HG03066 (cell line): Measurements from ENCODE around the gene SLFN11.
"Not testable (repeated sequence)": the region's sequence is repeated elsewhere in the genome, so short reads cannot be mapped to it uniquely, and the experiment has no call there.

Source experiments
- ATAC-seq: cut with Tn5 transposase; IDR thresholded peaks from one replicate; pipeline ENCODE4 v1.9.1; 2021; ENCODE audit warnings: low read depth; ENCODE audit not compliant: unreplicated experiment

Gene SLFN11, protein sequence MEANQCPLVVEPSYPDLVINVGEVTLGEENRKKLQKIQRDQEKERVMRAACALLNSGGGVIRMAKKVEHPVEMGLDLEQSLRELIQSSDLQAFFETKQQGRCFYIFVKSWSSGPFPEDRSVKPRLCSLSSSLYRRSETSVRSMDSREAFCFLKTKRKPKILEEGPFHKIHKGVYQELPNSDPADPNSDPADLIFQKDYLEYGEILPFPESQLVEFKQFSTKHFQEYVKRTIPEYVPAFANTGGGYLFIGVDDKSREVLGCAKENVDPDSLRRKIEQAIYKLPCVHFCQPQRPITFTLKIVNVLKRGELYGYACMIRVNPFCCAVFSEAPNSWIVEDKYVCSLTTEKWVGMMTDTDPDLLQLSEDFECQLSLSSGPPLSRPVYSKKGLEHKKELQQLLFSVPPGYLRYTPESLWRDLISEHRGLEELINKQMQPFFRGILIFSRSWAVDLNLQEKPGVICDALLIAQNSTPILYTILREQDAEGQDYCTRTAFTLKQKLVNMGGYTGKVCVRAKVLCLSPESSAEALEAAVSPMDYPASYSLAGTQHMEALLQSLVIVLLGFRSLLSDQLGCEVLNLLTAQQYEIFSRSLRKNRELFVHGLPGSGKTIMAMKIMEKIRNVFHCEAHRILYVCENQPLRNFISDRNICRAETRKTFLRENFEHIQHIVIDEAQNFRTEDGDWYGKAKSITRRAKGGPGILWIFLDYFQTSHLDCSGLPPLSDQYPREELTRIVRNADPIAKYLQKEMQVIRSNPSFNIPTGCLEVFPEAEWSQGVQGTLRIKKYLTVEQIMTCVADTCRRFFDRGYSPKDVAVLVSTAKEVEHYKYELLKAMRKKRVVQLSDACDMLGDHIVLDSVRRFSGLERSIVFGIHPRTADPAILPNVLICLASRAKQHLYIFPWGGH

DNA sequence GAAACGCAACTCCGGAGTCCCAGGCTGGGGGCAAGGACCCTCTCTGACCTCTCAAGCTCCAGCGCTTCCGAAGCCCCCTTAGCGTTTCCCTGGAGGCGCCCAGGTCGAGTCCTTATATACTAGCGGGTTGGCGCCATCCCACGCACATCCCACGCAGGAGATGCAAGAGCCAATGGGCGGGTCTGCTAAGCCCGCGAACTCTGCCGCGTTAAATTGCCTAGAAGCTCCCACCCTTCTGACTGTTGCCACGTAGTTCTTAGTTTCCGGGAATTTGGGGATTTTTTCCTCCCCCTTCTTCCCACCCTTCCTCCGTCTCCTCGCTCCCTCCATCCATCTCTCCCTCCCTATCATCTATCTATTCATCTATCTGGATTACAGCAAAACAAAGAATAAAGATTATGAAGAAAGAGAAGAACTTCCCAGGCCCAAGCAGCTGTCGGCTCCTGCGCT lies at the start of gene SLFN11:
Gene SLFN11 (minus strand): TSS at position 88 of the 450 bp plus-strand sequence. CDS start 9,814 bp downstream, outside the sequence.
- ATAC-seq, result no peak

DNA sequence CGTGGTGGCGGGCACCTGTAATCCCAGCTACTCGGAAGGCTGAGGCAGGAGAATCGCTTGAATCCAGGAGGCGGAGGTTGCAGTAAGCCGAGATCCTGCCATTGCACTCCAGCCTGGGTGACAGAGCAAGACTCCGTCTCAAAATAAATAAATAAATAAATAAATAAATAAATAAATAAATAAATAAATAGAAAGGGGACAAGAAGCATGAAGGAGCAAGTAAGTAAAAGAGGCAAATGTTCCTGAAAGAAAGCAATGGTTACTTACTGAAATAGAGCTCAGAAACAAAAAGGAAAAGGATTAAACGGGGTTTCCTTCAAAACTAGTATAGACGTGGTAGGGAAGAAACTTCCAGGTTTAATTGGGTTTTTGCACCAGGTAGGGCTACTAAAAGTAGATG lies 47.6 kb upstream of the SLFN11 start:
- ATAC-seq, result not testable (repeated sequence)

DNA sequence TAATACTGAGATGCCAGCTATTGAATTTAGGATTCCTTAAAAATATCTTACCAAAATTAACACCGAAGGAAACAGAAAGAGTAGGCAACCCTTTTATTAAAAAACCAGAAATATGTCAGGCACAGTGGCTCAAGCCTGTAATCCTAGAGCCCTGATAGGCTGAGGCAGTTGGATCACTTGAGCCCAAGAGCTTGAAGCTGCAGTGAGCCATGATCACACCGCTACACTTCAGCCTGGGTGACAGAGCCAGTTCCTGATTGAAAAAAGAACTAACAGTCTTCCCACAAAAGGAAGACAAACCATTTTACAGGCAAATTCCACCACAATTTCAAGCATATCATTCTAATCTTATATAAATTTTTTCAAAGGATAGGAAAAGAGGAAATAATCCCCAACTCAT lies 43.2 kb upstream of the SLFN11 start:
- no peak for ATAC-seq

DNA sequence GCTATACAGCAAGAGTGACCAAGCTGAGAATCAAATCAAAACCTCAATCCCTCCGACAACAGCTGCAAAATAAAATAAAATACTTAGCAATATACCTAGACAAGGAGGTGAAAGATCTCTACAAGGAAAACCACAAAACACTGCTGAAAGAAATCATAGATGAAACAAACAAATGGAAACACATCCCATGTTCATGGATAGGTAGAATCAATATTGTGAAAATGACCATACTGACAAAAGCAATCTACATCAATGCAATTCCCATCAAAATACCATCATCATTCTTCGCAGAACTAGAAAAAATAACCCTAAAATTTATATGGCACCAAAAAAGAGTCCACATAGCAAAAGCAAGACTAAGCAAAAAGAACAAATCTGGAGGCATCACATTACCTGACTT lies 41.3 kb upstream of the SLFN11 start:
- ATAC-seq, result not testable (repeated sequence)

DNA sequence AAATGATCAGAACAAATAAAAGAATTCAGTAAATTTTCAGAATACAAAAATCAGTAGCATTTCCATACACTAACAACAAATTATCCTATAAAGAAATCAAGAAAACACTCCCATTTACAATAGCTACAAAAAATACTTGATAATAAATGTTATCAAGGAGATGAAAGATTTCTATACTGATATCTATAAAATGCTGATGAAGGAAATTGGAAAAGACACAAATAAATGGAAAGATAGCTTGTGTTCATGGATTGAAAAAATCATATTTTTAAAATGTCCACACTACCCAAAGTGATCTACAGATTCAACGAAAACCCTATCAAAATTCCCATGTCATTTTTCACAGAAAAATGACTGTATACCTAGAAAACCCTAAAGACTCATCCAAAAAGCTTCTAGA lies 40.8 kb upstream of the SLFN11 start:
- no peak for ATAC-seq

DNA sequence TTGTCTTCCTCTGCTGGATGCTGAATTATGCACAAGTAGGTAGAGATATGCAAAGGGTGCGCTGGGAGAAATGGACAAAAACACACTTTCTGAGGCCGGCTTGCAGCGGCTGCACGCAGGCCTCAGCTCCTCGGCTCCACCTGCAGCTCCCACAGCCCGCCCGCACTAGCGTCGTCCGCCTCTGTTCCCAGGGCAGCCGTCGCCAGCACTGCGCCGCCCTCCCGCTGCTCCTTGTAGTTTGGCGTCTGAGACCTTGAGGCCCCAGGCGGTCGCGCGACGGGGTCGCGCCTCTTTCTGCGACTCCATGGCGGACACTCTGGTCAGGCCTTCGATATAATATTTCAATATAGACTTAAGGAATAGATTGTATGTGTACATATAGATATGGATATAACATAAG lies 34.1 kb upstream of the SLFN11 start:
- no peak for ATAC-seq

DNA sequence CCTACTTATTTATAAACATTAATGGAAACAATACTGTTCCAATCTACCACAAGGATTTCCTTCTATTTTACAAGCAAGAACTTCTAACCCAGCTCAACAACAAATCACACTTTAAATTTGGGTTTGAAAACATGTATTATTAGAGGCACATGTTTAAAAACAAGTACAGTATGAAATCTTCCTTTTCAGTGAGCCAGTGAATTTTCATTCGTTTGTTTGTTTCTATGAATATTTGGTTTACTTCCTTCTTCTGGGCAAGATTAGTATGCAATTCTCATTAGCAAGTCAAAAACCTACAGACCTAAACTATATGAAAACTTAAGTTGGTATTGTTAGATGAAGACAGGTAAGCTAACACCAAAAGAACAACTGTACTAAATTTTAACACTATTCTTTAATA lies 33.1 kb upstream of the SLFN11 start:
- ATAC-seq, result no peak

DNA sequence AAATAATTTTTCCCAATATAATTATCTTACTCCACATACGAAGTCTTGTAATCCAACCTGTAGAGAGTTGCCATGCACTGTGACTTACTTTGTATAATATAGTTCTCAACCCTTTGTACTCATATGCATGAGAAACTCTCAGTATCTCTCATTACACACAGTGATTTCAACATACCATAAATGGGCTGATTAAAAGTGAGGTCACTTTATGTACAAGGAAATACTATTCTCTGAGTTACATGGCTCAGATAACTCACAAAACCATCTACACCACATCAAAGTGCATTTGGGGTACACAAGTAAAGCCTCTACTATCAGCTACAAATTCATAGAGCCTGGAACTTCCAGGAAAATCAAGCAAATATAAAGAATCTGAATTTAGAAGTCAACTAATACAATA lies 30.9 kb upstream of the SLFN11 start:
- no peak for ATAC-seq

DNA sequence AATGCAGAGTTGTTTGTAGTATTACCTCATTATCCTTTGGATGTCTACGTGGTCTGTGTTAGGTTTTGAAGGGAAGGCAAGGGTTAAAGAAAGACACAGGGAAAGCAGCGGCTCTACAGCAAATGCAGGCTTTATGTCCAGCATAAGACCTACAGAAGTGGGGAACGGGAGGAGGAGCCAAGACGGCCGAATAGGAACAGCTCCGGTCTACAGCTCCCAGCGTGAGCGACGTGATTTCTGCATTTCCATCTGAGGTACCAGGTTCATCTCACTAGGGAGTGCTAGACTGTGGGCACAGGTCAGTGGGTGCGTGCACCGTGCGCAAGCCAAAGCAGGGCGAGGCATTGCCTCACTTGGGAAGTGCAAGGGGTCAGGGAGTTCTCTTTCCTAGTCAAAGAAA lies 20.4 kb upstream of the SLFN11 start:
- not testable (repeated sequence) for ATAC-seq

DNA sequence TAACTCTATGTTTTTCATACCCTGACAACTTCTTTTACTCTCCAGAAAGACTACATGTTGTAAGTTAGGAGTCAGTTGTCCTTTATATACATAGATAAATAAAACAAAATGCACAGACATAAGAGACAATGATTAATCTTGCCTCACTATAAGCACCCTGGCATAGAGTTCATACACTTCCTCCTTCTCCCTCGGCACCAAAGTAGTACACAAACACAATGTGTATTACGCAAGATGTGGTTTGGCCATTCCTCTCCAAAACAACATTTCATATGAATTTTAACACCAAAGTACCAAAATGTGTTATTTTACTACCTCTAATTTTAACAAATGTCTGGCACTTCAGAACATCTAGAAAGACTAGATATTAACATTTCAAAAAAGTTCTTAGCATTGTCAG lies 17.2 kb upstream of the SLFN11 start:
- ATAC-seq, result no peak

DNA sequence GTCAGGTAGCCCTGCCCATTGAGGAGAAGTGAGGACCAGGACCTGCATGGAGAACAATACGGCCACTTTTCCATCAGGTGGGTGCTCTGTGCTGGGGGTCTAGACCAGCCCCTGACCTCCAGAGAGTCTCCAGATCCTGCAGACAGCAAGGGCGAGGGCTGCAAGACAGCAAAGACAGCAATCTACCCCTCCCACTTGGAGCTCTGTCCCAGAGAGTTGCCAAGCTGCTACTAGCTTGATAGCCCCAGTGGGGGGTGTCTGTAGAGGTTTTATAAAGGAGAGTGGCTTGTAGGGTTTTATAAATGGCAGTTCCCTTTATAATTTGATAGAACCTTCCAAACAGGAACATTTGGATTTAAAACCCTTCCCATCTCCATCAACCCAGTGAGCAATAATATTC lies 16.7 kb upstream of the SLFN11 start:
- no peak for ATAC-seq

DNA sequence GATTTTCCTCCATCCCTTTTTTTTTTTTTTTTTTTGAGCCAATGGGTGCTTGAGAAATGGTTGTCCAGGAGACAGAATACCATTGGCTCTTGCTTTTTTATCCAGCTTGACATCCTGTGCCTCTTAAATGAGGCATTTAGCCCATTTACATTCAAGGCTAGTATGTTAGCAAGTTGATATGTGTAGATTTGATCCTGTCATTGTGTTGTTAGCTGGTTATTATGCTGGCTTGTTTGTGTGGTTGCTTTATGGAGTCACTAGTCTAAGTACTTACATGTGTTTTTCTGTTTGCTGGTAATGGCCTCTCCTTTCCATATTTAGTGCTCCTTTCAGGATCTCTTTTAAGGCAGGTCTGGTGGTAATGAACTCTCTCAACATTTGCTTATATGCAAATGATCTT lies 14.1 kb upstream of the SLFN11 start:
- ATAC-seq, result no peak

DNA sequence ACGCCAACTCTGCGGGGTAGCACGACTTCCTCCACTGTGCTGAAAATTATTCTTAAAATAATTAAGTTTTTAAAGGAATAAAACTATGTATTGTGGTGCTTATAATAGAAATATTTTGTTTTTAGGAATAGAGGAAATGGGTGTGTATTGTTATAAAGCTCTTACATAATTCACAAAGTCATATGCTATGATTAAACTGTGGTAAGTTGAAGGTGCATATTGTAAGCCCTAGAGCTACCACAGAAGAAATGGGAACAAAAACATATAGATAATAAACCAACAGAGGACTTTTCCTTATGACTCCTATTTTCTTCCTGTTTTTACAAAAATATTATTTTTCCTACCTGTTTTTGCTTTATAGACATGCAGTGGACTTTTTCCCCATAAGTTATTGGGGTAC lies 4.3 kb upstream of the SLFN11 start:
- ATAC-seq, result no peak

DNA sequence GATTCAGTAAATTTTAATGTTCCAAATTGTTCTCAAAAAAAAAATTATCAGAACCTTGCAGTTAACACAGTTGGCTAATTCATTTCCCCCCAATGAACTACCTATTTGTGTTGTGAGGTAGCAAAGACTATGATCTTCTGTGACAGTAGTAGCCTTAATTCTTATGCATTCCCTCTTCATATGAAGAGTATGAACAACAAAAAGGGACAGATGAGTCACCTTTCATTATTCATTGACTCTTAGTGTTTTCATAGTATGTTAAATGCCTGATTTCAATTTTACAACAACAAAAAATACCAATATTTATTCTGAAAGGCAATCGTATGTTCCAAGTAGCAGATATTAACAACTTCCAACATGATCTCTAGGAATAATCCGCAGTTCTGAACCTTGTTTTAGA lies 3.6 kb upstream of the SLFN11 start:
- no peak for ATAC-seq

DNA sequence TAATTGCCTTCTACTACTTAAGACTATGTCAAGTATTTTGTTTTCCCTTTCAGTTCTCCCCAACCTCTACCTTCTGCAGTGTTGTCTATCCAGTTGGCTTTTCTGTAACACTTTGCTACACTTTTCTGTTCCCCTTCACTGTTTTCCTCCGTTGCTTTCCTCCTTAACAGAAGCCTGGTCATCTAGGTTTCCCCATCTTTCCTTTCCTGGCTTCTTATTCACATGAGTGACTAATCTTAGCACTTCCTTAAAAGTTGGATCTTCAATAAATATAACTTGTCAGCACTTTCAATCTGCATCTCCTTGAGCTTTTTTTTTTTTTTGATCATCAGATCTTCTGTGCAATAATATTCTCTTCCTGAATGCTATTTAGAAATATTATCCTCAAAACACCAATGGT lies 2.8 kb upstream of the SLFN11 start:
- ATAC-seq, result no peak

DNA sequence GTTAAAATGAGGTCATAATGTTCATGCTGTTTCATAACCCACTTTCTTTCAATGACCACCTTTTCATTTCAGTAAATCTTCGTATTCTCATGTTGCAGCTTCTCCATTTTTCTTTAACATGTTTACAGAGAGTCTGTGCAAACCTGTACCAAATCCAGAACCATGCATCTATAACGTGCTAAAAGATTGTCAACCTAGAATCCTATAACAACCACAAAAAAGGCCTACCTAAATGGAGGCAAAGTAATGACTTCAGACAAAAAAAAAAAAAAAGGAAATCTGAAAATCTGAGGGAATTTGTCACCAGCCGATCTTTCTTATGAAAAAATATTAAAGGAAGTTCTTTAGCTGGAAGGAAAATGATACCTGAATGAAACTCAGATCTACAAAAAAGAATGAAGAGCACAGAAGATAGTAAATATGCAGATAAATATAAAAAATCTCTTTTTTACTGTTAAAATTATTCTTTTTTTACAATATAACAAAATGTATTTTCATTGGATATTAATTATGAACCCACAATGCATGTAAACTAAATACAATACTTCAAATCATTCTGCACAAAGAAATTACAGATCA lies 1.4 kb upstream of the SLFN11 start:
- no peak for ATAC-seq

DNA sequence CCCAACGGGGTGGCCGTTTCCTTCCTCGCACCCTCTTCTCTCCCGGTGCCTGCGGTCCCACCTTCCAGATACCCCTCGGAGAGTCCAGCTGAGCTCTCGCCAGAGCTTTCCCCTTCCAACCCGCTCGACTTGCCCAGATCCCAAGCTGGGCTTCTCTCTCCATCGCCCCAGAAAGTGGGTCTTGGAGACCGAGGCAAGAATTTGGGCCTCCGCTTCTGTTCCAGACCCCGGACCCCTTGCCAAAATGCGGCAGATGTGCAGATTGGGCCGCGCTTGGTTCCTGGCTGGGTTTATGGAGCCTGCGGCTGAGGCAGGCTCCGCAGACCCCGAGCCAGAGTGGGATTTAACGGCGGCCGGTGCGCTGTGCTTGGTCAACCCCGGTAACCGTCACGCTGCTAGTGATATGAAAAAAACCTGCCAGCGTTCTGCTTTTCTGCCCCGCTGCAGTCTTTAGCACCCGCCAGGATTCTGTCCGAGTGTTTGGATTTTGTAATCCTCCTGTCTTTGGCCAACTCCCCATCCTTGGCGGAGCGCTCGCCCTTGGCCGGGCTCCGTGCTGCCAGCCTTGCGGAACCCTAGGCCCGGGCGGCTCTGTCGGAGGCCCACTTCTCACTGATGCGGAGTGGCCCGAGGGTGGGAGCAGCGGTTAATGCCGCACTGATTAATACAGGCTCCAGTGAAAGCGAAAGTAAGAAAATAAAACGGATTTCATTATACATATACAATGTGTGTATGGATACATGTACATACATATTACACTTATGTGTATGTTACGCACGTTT lies 754 bp upstream of the SLFN11 start:
- ATAC-seq, result no peak

DNA sequence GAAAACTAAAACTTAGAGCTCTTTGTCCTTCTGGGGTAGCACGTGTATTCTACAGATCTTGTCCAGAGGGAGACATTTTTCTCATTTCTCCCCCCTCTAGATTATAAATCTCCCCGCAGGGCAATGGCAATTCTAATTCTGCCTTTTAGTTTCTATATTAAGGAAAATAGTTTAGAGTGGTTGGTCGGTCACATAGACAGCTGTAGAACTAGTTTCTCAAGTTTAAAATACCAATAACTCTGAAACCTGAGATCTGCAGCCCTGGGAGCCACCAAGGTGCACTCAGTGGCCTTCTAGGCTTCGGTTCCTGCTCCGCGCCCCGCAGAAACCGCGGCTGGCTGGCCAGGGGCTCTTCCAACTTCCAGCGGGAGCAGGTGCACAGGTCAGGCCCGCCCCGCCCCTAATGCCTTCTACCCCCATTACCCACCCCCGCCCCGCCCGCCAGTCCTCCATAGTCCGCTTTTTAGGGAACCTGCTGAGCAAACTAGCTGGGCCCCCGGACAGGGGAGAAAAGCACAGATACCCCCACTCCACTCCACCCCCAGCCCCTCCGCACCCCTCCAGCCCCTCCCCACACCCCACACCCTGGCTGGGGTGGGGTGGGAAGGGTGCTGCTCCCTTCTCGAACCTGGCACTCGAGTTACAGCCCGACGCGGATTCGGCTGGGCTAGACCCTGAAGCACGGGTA lies 431 bp downstream of the SLFN11 start:
- no peak for ATAC-seq

DNA sequence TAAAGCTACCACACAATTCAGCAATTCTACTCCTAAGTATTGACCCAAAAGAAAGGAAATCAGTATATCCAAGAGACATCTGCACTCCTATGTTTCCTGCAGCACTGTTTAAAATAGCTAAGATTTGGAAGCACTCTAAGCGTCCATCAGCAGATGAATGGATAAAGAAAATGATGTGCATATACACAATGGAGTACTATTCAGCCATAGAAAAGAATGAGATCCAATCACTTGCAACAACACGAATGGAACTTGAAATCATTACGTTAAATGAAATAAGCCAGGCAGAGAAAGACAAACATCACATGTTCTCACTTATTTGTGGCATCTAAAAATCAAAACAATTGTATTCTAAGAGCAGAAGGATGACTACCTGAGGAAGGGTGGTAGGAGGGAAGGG lies 1.5 kb downstream of the SLFN11 start:
- no peak for ATAC-seq
